Measurements from ENCODE around the gene CHST9. TPM values are rescaled to one million over a fixed set of nuclear protein-coding genes. Genes with fewer than 3 reads are reported as not detected.

CHST9 gene
- total and polyA plus RNA-seq, 2 of the 4 experiments (the other 2 are of a cell fraction), result not detected

DNA sequence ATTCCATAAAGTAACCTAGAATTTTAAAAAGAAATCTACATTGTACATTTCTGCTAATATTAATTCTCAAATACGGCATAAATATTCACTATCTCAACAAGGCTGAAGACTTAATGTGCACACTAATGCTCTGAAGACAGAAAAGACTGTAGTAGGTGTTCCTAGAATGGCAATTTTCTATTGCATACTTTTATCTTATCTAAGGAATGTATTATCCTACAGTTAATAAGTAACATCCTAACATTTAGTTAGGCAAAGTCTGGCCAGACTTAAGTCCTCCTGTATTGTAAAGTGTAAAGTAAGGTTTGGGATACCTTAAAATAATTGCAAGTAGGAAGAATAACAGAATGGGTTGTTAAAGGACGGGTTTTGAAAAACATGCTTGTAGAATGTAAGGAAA lies 42.2 kb downstream of the CHST9 start:
- Histone ChIP-seq H3K27ac (ENCODE audit: insufficient read depth, low read length) (no peak overlapping the region), H3K9me1 (ENCODE audit: insufficient read depth, low read length) (no peaks in the 10 kb centered on the region), H2AK5ac (ENCODE audit: low read depth, low read length) (no peak overlapping the region), H4K8ac (ENCODE audit: low read depth in 2 of 2, low read length in 2 of 2) (no peak overlapping the region), H4K5ac (ENCODE audit: low read depth, low read length) (no peak overlapping the region), H3K27me3 (ENCODE audit: control insufficient read depth, insufficient read depth, low read length) (no peaks in the 10 kb centered on the region), H2BK5ac (ENCODE audit: low read depth, low read length, poor library complexity, severe bottlenecking) (no peak overlapping the region), H2AFZ (replicated peaks; ENCODE audit: low read length, poor library complexity) (no peak overlapping the region), H3K4me1 (ENCODE audit: control insufficient read depth, insufficient read depth, low read length) (no peaks in the 10 kb centered on the region), H4K20me1 (ENCODE audit: insufficient read depth, low read length) (no peaks in the 10 kb centered on the region), H2BK15ac (ENCODE audit: low read depth, low read length) (no peak overlapping the region), H2BK20ac (ENCODE audit: low read depth, low read length) (no peak overlapping the region), H3K4me3 (ENCODE audit: insufficient read depth, low read depth, low read length) (no peak overlapping the region), H3K18ac (ENCODE audit: low read depth, low read length) (no peak overlapping the region), H4K91ac (ENCODE audit: insufficient read depth, low read depth, low read length) (no peak overlapping the region), H3K79me1 (ENCODE audit: low read depth in 1 of 2, low read length in 2 of 2) (no peaks in the 10 kb centered on the region), H2BK120ac (ENCODE audit: low read depth, low read length) (no peak overlapping the region), H3K9ac (ENCODE audit: low read depth, low read length) (no peak overlapping the region), H3K4ac (ENCODE audit: low read depth, low read length) (no peak overlapping the region), H3K9me3 (ENCODE audit: control insufficient read depth, insufficient read depth, low read length) (peaks cover 6% of the 10 kb centered on the region), H3K56ac (ENCODE audit: extremely low read depth, insufficient read depth, low read length) (no peak overlapping the region), H2AK9ac (replicated peaks; ENCODE audit: low read depth, low read length, poor library complexity) (no peak overlapping the region), H3K4me2 (ENCODE audit: low read depth, low read length) (no peak overlapping the region), H3K14ac (replicated peaks; ENCODE audit: low read depth, low read length) (no peak overlapping the region), H3K23ac (ENCODE audit: low read depth, low read length) (no peak overlapping the region), H3K36me3 (ENCODE audit: control insufficient read depth, insufficient read depth, low read length) (no peaks in the 10 kb centered on the region)
- WGBS, 2 experiments (ENCODE audit: extremely low coverage in 2 of 2, insufficient read length in 1 of 2), result no CpG with 5 or more reads among the region's 2 CpGs
- DNase-seq, result no peak
- in situ Hi-C loops (cut with MboI; ENCODE audit: low sequenced_read_pairs), result no loop called here
- intact Hi-C loops (cut with micrococcal nuclease), result no loop called here
- POLR2A ChIA-PET (ENCODE audit: unreplicated experiment), result no interaction called here
- TF ChIP-seq MAFK (IDR thresholded peaks at IDR 0.05; ENCODE audit: low read depth, low read length), result no peak
- no peak for TF ChIP-seq FOS (IDR thresholded peaks at IDR 0.05; ENCODE audit: low read depth, low read length)
- TF ChIP-seq RCOR1 (IDR thresholded peaks at IDR 0.05; ENCODE audit: insufficient replicate concordance, low read length), result no peak
- TF ChIP-seq, protein P1, sequence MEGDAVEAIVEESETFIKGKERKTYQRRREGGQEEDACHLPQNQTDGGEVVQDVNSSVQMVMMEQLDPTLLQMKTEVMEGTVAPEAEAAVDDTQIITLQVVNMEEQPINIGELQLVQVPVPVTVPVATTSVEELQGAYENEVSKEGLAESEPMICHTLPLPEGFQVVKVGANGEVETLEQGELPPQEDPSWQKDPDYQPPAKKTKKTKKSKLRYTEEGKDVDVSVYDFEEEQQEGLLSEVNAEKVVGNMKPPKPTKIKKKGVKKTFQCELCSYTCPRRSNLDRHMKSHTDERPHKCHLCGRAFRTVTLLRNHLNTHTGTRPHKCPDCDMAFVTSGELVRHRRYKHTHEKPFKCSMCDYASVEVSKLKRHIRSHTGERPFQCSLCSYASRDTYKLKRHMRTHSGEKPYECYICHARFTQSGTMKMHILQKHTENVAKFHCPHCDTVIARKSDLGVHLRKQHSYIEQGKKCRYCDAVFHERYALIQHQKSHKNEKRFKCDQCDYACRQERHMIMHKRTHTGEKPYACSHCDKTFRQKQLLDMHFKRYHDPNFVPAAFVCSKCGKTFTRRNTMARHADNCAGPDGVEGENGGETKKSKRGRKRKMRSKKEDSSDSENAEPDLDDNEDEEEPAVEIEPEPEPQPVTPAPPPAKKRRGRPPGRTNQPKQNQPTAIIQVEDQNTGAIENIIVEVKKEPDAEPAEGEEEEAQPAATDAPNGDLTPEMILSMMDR (conservative IDR thresholded peaks at IDR 0.05; ENCODE audit: low read depth, low read length), result no peak
- no peak for TF ChIP-seq RAD21 (IDR thresholded peaks at IDR 0.05; ENCODE audit: low read length)
- TF ChIP-seq, protein P2, sequence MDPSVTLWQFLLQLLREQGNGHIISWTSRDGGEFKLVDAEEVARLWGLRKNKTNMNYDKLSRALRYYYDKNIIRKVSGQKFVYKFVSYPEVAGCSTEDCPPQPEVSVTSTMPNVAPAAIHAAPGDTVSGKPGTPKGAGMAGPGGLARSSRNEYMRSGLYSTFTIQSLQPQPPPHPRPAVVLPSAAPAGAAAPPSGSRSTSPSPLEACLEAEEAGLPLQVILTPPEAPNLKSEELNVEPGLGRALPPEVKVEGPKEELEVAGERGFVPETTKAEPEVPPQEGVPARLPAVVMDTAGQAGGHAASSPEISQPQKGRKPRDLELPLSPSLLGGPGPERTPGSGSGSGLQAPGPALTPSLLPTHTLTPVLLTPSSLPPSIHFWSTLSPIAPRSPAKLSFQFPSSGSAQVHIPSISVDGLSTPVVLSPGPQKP (IDR thresholded peaks at IDR 0.05; ENCODE audit: borderline replicate concordance, low read depth, low read length), result no peak
- no peak for TF ChIP-seq MXI1 (IDR thresholded peaks at IDR 0.05; ENCODE audit: borderline replicate concordance, low read depth, low read length)
- TF ChIP-seq CEBPB (IDR thresholded peaks at IDR 0.05; ENCODE audit: low read depth, low read length), result no peak
- no peak for TF ChIP-seq SMC3 (IDR thresholded peaks at IDR 0.05; ENCODE audit: low read depth, low read length)
- TF ChIP-seq POLR2A (IDR thresholded peaks at IDR 0.05; ENCODE audit: low read depth, low read length), result no peak
- no peak for TF ChIP-seq RFX5 (IDR thresholded peaks at IDR 0.05; ENCODE audit: low read depth, low read length)
- TF ChIP-seq NFE2L2 (IDR thresholded peaks at IDR 0.05; ENCODE audit: low read depth, low read length), result no peak
- no peak for TF ChIP-seq CHD1 (IDR thresholded peaks at IDR 0.05; ENCODE audit: low read depth, low read length)
- no peak for TF ChIP-seq MAZ (IDR thresholded peaks at IDR 0.05; ENCODE audit: borderline replicate concordance, low read depth, low read length)
- dilution Hi-C loops (cut with HindIII; ENCODE audit: low sequenced_read_pairs, unreplicated experiment), result no loop called here
- CTCF ChIA-PET, result no interaction called here
- no peak for ATAC-seq (ENCODE audit: low read depth)
- BruUV-seq (replicated peaks), result no TSS peak

Data from IMR-90 (cell line).